Measurements from ENCODE around the gene FTO.

- no peak for TF ChIP-seq POLR2A (IDR thresholded peaks at IDR 0.05)
- TF ChIP-seq CTCF (IDR thresholded peaks at IDR 0.05), result no peak
- no peak for TF ChIP-seq POLR2AphosphoS5 (IDR thresholded peaks at IDR 0.05; ENCODE audit: insufficient read depth in 1 of 2, low read depth in 1 of 2)
These were observed 403.7 kb downstream of the FTO start for GRCh38 chr16:54107583-54108202.
